Spleen (tissue), 11 donors: ENCODE results near the gene MTPN. TPM values are rescaled to one million over a fixed set of nuclear protein-coding genes. Genes with fewer than 3 reads are reported as not detected.

Source experiments
- DNase-seq: peaks from one replicate; pipeline ENCODE4 v3.0.0-alpha.2; 2020
- H3K27ac ChIP-seq, 8 donors: fragments of 200-600 bp; sonication (generic) in 7 of 8; 1 replicate in 4 of 8; 2 replicates in 4 of 8; pipeline versions ENCODE4 v1.5.0 to v1.8.0; 2016 to 2021; ENCODE audit warnings: inconsistent platforms in 4 of 8, mild to moderate bottlenecking in 4 of 8, moderate library complexity in 1 of 8
- H3K27me3 ChIP-seq, 7 donors: fragments of 200-600 bp; sonication (generic) in 6 of 7; replicated peaks in 1 of 7; 1 replicate in 4 of 7; 2 replicates in 3 of 7; pipeline versions ENCODE4 v1.5.0 to v1.8.0; 2016 to 2021; ENCODE audit warnings: inconsistent platforms in 3 of 7, mild to moderate bottlenecking in 1 of 7
- H3K36me3 ChIP-seq, 6 donors: fragments of 200-600 bp; sonication (generic) in 5 of 6; 1 replicate in 4 of 6; 2 replicates in 2 of 6; pipeline versions ENCODE4 v1.5.0 to v1.8.0; 2016 to 2021; ENCODE audit warnings: inconsistent platforms in 2 of 6
- H3K4me1 ChIP-seq, 6 donors: fragments of 200-600 bp; sonication (generic) in 5 of 6; 1 replicate in 3 of 6; 2 replicates in 3 of 6; pipeline versions ENCODE4 v1.5.0 to v1.8.0; 2016 to 2021; ENCODE audit warnings: inconsistent platforms in 3 of 6
- H3K4me3 ChIP-seq, 8 donors: fragments of 200-600 bp; sonication (generic) in 7 of 8; 1 replicate in 4 of 8; 2 replicates in 4 of 8; pipeline versions ENCODE4 v1.5.0 to v1.8.0; 2016 to 2021; ENCODE audit warnings: inconsistent platforms in 4 of 8, mild to moderate bottlenecking in 4 of 8, moderate library complexity in 2 of 8
- H3K9me3 ChIP-seq, 8 donors: fragments of 200-600 bp; sonication (generic) in 7 of 8; 1 replicate in 4 of 8; 2 replicates in 4 of 8; pipeline versions ENCODE4 v1.5.0 to v1.8.0; 2016 to 2021; ENCODE audit warnings: inconsistent platforms in 4 of 8
- POLR2A ChIP-seq, 3 donors: fragments of 450-650 bp; IDR thresholded peaks; one replicate each; pipeline ENCODE4 v1.5.1; 2017; ENCODE audit warnings: antibody characterized with exemption in 3 of 3, mild to moderate bottlenecking in 1 of 3
- POLR2AphosphoS5 ChIP-seq, 3 donors: sonication (generic); formaldehyde crosslinking; IDR thresholded peaks; one replicate each; pipeline ENCODE4 v1.5.1; 2017; ENCODE audit warnings: antibody characterized with exemption in 3 of 3
- WGBS, 5 donors: extraction: QIAGEN DNeasy Blood & Tissue Kit in 3 of 5; methylation state at CpG; one replicate each; pipeline versions ENCODE4 v1.1.5 to v1.1.7; 2013 to 2018; 5-methylcytosine and 5-hydroxymethylcytosine counted together
- intact Hi-C: fragments of 100-400 bp; cut with DNase I; formaldehyde crosslinking; loops from one replicate; pipeline ENCODE4 v1.15.0; 2023; ENCODE audit warnings: low total_unique reads
- polyA plus RNA-seq, 3 donors: library from polyadenylated mRNA; stranded (reverse); fragments of 200-250 nt; gene quantifications; one replicate each; pipeline ENCODE4 v1.2.1, GENCODE V29; 2013
- total RNA-seq, 7 donors: library from RNA; depleted of rRNA in 3 of 7; stranded (reverse); fragments of >200 nt in 3 of 7; fragmentation: NEBNext Ultra II Directional in 4 of 7; extraction: Animal tissue kit (Norgen Biotek cat#: 25700) in 4 of 7; gene quantifications; one replicate each; pipeline versions ENCODE4 v1.1.0 to v1.2.1, GENCODE V29; 2016 to 2021
- TF ChIP-seq, protein P1 (sequence below), 11 experiments: fragments of 200-600 bp in 7 of 11; fragments of 450-650 bp in 4 of 11; sonication (generic) in 4 of 11; IDR thresholded peaks in 8 of 11; conservative IDR thresholded peaks in 3 of 11; 1 replicate in 7 of 11; 2 replicates in 4 of 11; pipeline versions ENCODE4 v1.4.0 to v1.8.0; 2016 to 2021; ENCODE audit warnings: antibody characterized with exemption in 11 of 11, inconsistent platforms in 4 of 11, mild to moderate bottlenecking in 1 of 11
- donor health status: healthy with polysubstance abuse.
- donor health status: DM: no; HTN: no; CAD: no; lungs with moderate emphysema.
- donor health status: DM: no; HTN: no; CAD: no.
- donor health status: Bipolar disorder and iron deficiency.
- donor health status: healthy.
- donor health status: DM: no; HTN: no; CAD: no.
- donor health status: DM: yes; HTN: yes; CAD: no.

The MTPN gene
- total and polyA plus RNA-seq, 10 donors, result 43.2 to 192 (median 157) TPM

DNA sequence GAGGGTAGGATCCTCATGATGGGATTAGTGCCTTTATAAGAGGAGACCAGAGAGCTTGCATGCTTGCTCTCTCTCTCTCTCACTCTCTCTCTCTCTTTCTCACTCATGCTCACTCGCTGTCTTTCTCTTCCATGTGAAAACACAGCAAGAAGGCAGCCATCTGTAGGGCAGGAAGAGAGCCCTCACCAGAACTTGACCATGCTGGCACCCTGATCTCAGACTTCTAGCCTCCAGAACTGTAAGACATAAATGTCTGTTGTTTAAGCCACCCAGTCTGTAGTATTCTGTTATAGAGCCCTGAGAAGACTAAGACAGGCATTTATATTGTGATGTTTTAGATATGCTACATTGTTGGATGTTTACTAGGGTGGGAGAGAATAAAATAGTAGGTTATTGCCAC, 43.4 kb upstream of the MTPN start:
- 70 to 82% (median 75%) methylated on average over 1 of the region's 1 CpG for WGBS, 5 donors
- no peak overlapping the region for H3K27ac ChIP-seq
- intact Hi-C loops, result no loop called here
- no peaks in the 10 kb centered on the region for H3K36me3 ChIP-seq
- H3K4me1 ChIP-seq, result no peaks in the 10 kb centered on the region
- TF ChIP-seq POLR2AphosphoS5 (IDR thresholded peaks at IDR 0.05) (no peak), POLR2A (IDR thresholded peaks at IDR 0.05) (no peak)
- H3K4me3 ChIP-seq, result no peak overlapping the region
- no peaks in the 10 kb centered on the region for H3K27me3 ChIP-seq
- no peaks in the 10 kb centered on the region for H3K9me3 ChIP-seq
- DNase-seq, result no peak

DNA sequence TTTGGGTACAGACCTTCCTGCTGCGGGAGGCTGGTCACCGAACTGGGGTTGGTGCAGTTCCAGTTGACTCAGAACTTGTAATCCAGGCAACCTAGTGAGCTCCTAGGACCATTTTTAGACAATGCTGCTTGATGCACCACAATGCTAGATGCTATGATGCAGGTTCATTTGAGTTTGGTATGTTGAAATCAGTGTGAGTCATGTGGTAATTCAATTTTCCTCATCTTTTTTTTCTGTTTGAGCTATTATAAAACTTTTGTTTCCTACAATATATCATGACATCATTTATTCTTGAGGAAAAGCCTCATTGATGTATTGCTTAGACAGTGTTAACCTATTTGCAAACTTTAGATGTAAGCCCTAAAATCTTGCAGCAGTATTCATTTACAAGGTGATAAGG, 40.9 kb upstream of the MTPN start:
- Histone ChIP-seq H3K36me3 (no peaks in the 10 kb centered on the region), H3K4me1 (no peaks in the 10 kb centered on the region), H3K4me3 (no peak overlapping the region), H3K9me3 (no peaks in the 10 kb centered on the region), H3K27ac (no peak overlapping the region), H3K27me3 (no peaks in the 10 kb centered on the region)
- no peak for DNase-seq
- WGBS, 5 donors, result 89 to 100% (median 95%) methylated on average over 2 of the region's 2 CpGs
- TF ChIP-seq, protein P1, sequence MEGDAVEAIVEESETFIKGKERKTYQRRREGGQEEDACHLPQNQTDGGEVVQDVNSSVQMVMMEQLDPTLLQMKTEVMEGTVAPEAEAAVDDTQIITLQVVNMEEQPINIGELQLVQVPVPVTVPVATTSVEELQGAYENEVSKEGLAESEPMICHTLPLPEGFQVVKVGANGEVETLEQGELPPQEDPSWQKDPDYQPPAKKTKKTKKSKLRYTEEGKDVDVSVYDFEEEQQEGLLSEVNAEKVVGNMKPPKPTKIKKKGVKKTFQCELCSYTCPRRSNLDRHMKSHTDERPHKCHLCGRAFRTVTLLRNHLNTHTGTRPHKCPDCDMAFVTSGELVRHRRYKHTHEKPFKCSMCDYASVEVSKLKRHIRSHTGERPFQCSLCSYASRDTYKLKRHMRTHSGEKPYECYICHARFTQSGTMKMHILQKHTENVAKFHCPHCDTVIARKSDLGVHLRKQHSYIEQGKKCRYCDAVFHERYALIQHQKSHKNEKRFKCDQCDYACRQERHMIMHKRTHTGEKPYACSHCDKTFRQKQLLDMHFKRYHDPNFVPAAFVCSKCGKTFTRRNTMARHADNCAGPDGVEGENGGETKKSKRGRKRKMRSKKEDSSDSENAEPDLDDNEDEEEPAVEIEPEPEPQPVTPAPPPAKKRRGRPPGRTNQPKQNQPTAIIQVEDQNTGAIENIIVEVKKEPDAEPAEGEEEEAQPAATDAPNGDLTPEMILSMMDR (IDR thresholded peaks at IDR 0.05 in 8 of 11, conservative IDR thresholded peaks at IDR 0.05 in 3 of 11), result no peak
- no peak for TF ChIP-seq POLR2A (IDR thresholded peaks at IDR 0.05)
- TF ChIP-seq POLR2AphosphoS5 (IDR thresholded peaks at IDR 0.05), result no peak
- intact Hi-C loops, result loop anchor here (10.0 kb wide), 1 partner anchor 343 kb away; no protein-coding TSS in a partner anchor

DNA sequence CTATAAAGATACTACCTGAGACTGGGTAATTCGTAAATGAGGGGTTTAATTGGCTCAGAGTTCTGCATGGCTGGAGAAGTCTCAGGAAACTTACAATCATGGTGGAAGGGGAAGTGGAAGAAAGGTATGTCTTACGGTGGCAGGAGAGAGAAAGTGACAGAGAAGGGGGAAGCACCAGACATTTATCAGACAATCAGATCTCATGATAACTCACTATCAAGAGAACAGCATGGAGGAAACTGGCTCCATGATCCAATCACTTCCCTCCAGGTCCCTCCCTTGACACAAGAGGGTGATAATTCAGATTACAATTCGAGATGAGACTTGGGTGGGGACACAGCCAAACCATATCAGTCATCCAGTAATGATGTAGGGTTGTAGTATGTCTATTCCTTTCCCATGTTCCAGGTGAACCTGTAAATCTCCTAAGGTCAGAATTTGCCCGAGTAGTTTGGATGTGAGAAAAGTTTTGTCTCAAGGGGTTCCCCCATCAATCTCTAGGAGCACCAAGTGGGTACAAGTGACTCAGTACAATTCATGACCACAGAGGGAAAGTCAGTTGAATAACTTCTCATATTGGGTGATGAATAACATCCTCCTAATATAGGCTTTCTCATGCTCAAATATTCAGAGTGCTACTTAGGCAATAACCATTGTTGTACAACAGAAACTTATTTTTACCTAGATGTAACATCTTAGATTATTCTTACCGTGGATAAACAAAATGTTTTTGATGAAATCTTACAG, 39.7 kb upstream of the MTPN start:
- Histone ChIP-seq H3K36me3 (no peaks in the 10 kb centered on the region), H3K4me1 (no peaks in the 10 kb centered on the region), H3K27ac (no peak overlapping the region), H3K27me3 (peaks cover 0 to 7% (median 0%) of the 10 kb centered on the region in 7 donors), H3K9me3 (no peaks in the 10 kb centered on the region), H3K4me3 (no peak overlapping the region)
- DNase-seq, result no peak
- intact Hi-C loops, result loop anchor here (10.0 kb wide), 1 partner anchor 342 kb away; no protein-coding TSS in a partner anchor
- 62 to 66% (median 65%) methylated on average over 5 of the region's 5 CpGs for WGBS, 5 donors
- TF ChIP-seq, protein P1 (IDR thresholded peaks at IDR 0.05 in 8 of 11, conservative IDR thresholded peaks at IDR 0.05 in 3 of 11), result no peak
- no peak for TF ChIP-seq POLR2A (IDR thresholded peaks at IDR 0.05)
- TF ChIP-seq POLR2AphosphoS5 (IDR thresholded peaks at IDR 0.05), result no peak

DNA sequence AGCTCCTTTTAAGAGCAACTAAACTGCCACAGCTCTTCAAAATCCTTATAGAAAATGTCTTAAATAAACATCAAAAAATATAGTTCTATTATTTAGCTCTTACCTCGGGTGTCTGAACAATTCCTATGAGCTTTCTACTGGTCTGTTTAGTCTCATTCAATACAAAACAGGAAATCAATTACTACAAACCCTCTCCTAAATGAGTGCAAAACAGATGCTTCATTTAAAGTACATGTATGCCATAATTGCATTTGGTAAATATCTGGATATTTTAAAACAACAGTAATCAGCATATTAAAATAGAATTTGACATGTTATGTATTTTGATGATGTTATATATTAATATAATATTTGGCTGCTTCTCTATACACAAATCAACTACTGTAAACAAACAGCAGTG, 38.5 kb upstream of the MTPN start:
- no peak for DNase-seq
- Histone ChIP-seq H3K27ac (no peak overlapping the region), H3K27me3 (peaks cover 0 to 7% (median 0%) of the 10 kb centered on the region in 7 donors), H3K4me1 (no peaks in the 10 kb centered on the region), H3K36me3 (no peaks in the 10 kb centered on the region), H3K4me3 (no peak overlapping the region), H3K9me3 (no peaks in the 10 kb centered on the region)
- WGBS, 5 donors, result 36 to 64% (median 48%) methylated on average over 1 of the region's 1 CpG
- intact Hi-C loops, result loop anchor here (10.0 kb wide), 1 partner anchor 341 kb away; no protein-coding TSS in a partner anchor
- TF ChIP-seq POLR2AphosphoS5 (IDR thresholded peaks at IDR 0.05) (no peak), POLR2A (IDR thresholded peaks at IDR 0.05) (no peak)
- TF ChIP-seq, protein P1 (IDR thresholded peaks at IDR 0.05 in 8 of 11, conservative IDR thresholded peaks at IDR 0.05 in 3 of 11), result no peak
